GM12801 (cell line): Measurements from ENCODE around the gene GNE.

Experiments used
- CTCF ChIP-seq: IDR thresholded peaks from one replicate; pipeline ENCODE4 v1.5.1; 2011; ENCODE audit warnings: control low read depth; ENCODE audit not compliant: insufficient read length; ENCODE audit errors: extremely low read depth

GNE gene

DNA sequence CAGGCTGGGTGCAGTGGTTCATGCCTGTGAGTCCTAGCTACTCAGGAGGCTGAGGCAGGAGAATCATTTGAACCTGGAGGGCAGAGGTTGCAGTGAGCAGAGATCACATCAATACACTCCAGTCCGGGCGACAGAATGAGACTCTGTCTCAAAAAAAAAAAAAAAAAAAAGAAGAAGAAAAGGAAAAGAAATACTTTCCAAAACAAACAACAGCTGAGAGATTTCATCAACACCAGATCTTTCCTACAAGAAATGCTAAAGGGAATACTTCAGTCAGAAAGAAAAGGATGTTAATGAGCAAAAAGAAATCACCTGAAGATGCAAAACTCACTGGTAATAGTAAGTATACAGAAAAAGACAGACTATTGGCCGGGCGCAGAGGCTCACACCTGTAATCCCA lies 80.7 kb downstream of the GNE start:
- no peak for TF ChIP-seq CTCF

- no peak for TF ChIP-seq CTCF
Measured at GRCh38 chr9:36174731-36175130, 83.5 kb downstream of the GNE start.

- TF ChIP-seq CTCF: no peak
Measured at GRCh38 chr9:36174271-36174670, 84.0 kb downstream of the GNE start.

GRCh38 chr9:36173861-36174260 lies 84.4 kb downstream of the GNE start:
- no peak for TF ChIP-seq CTCF

DNA sequence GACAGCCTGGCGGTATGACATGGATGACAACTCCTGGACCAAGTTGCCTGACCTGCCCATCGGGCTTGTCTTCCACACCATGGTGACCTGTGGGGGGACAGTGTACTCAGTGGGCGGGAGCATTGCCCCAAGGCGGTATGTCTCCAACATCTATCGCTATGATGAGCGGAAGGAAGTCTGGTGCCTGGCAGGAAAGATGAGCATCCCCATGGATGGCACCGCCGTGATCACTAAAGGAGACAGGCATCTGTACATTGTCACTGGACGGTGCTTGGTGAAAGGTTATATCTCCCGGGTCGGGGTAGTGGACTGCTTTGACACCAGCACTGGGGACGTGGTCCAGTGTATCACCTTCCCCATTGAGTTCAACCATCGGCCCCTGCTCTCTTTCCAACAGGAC lies 87.7 kb downstream of the GNE start:
- no peak for TF ChIP-seq CTCF

GRCh38 chr9:36169708-36170107 lies 88.5 kb downstream of the GNE start:
- TF ChIP-seq CTCF: no peak

- no peak for TF ChIP-seq CTCF
Measured at GRCh38 chr9:36169166-36169565, 89.1 kb downstream of the GNE start, which contains the start of gene CCIN. Gene CCIN (plus strand): TSS chr9:36169388. CDS start chr9:36169503, 115 bp downstream.
